ENCODE measurements around the gene CAPN2. TPM values are rescaled to one million over a fixed set of nuclear protein-coding genes. Genes with fewer than 3 reads are reported as not detected.

CAPN2 gene
- total and polyA plus RNA-seq, 3 donors from 2014 or later = 99.0 to 179 (median 174) TPM

- no peak for DNase-seq
- H3K27ac ChIP-seq = no peak overlapping the region
- intact Hi-C loops (cut with DNase I; ENCODE audit: low total_unique reads) = no loop called here
- H3K36me3 ChIP-seq (ENCODE audit: low read depth, missing control alignments) = peaks cover 4% of the 10 kb centered on the region
- no peak overlapping the region for H3K4me3 ChIP-seq
- no peaks in the 10 kb centered on the region for H3K27me3 ChIP-seq
- H3K4me1 ChIP-seq = no peaks in the 10 kb centered on the region
- no peaks in the 10 kb centered on the region for H3K9me3 ChIP-seq
- WGBS, 2 donors = 89% methylated on average over 17 of the region's 17 CpGs
- no peak for TF ChIP-seq POLR2A (IDR thresholded peaks at IDR 0.05)
- no peak for TF ChIP-seq CTCF (IDR thresholded peaks at IDR 0.05)
Measured at GRCh38 chr1:223754681-223755431, 42.5 kb downstream of the CAPN2 start.

GRCh38 chr1:223755432-223755792 is 43.1 kb downstream of the CAPN2 start:
- H3K36me3 ChIP-seq (ENCODE audit: low read depth, missing control alignments) = peaks cover 4% of the 10 kb centered on the region
- DNase-seq = no peak
- no peak overlapping the region for H3K4me3 ChIP-seq
- H3K4me1 ChIP-seq = no peaks in the 10 kb centered on the region
- TF ChIP-seq CTCF (IDR thresholded peaks at IDR 0.05) = no peak
- no peak for TF ChIP-seq POLR2A (IDR thresholded peaks at IDR 0.05)
- H3K27me3 ChIP-seq = no peaks in the 10 kb centered on the region
- intact Hi-C loops (cut with DNase I; ENCODE audit: low total_unique reads) = no loop called here
- WGBS, 2 donors = 71 to 86% methylated on average over 1 to 9 of the region's 9 CpGs
- H3K9me3 ChIP-seq = no peaks in the 10 kb centered on the region
- no peak overlapping the region for H3K27ac ChIP-seq

DNA sequence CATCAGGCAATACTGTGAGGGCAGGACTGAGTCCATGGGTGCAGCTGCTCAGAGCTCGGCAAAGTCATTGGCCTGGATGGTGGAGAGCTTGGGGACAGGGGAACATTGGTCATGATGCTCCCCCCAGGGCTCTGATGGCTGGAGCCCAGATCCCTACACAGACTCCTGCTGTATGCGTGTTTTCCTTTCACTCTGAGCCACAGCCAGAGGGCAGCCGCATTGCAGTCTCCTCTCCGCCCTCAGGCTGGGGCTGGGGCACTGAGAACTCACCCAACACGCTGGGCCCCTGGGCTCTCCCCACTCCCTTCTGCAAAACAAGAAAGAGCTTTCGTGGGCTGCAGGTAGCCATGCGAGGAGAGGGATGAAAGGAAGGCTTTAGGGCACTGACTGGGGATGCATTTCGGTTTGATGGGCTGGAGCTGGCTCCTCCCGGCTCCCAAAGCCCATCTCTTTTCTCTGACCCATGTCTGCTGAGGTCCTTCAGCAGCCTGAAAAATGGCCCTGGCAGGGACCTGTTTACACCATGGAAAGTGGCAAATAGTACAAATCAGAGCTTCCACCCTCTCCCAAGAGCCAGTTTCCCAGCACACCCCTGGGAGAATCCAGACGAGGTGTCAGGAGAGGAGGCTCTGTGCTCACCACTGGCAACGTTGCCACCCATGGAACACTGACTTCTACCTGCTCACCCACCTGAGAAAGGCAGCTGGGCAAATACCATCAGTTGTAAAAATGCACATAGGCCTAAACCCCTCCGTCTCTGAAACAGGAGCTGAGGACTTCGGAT is 43.8 kb downstream of the CAPN2 start:
- 87 to 94% methylated on average over 8 to 13 of the region's 13 CpGs for WGBS, 2 donors
- intact Hi-C loops (cut with DNase I; ENCODE audit: low total_unique reads) = no loop called here
- TF ChIP-seq POLR2A (IDR thresholded peaks at IDR 0.05) (no peak), CTCF (IDR thresholded peaks at IDR 0.05) (no peak)
- no peaks in the 10 kb centered on the region for H3K27me3 ChIP-seq
- H3K9me3 ChIP-seq = no peaks in the 10 kb centered on the region
- DNase-seq = no peak
- H3K4me3 ChIP-seq = no peak overlapping the region
- no peaks in the 10 kb centered on the region for H3K4me1 ChIP-seq
- no peak overlapping the region for H3K27ac ChIP-seq
- H3K36me3 ChIP-seq (ENCODE audit: low read depth, missing control alignments) = no peaks in the 10 kb centered on the region

DNA sequence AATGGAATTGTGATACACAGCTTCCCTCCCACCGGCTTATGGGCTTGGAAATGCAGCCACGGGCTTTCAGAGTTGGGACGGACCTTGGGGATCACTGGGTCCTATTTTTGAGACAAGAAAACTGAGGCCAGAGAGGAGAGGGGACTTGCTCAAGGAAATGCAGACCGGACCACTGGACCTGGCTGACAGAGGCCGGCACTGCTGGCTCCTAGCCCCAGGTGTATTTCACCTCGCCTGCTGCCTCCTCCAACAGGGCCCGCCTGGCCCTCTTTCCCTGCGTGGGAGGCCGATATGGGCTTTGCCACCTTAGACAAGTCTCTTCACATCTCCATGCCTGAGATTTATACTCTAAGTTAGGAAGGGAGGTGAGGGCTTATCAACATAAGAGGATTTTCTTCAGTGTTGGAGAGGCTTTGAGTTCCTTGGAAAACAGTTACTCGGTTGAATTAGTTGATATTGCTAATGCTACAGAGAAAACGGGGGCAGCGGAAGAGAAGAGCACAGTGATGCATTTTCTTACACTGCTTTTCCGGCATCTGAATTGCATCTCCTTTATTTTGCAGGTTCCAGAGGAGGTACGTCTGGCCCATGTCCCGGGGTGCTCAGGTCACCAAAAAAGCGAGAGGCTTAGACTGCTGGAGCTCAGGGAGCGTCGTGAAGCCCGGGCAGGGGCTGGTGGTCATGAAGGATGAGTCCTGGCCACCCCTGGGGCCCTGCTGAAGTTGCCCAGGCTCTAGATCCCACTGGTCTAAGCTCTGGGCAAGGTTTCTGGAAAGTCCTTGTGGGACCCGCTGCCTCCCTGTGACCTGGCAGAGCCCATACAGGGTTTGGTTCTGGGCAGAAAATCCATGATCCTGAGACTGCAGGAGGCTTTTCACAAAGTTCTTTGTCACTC is 44.7 kb downstream of the CAPN2 start:
- WGBS, 2 donors = 89 to 91% methylated on average over 20 of the region's 20 CpGs
- TF ChIP-seq POLR2A (IDR thresholded peaks at IDR 0.05) (no peak), CTCF (IDR thresholded peaks at IDR 0.05) (no peak)
- no peaks in the 10 kb centered on the region for H3K4me1 ChIP-seq
- no peaks in the 10 kb centered on the region for H3K36me3 ChIP-seq (ENCODE audit: low read depth, missing control alignments)
- intact Hi-C loops (cut with DNase I; ENCODE audit: low total_unique reads) = no loop called here
- H3K4me3 ChIP-seq = no peak overlapping the region
- no peaks in the 10 kb centered on the region for H3K9me3 ChIP-seq
- no peaks in the 10 kb centered on the region for H3K27me3 ChIP-seq
- no peak overlapping the region for H3K27ac ChIP-seq
- DNase-seq = no peak

Data from testis (tissue), 3 donors.